GM19238 (cell line): Measurements from ENCODE around the gene C2orf76.
"Not testable (repeated sequence)": the region's sequence is repeated elsewhere in the genome, so short reads cannot be mapped to it uniquely, and the experiment has no call there.

ENCODE experiments used
- DNase-seq: peaks from one replicate; pipeline ENCODE4 v3.0.0; 2011; ENCODE audit warnings: low spot score; ENCODE audit not compliant: insufficient read length

Gene C2orf76

DNA sequence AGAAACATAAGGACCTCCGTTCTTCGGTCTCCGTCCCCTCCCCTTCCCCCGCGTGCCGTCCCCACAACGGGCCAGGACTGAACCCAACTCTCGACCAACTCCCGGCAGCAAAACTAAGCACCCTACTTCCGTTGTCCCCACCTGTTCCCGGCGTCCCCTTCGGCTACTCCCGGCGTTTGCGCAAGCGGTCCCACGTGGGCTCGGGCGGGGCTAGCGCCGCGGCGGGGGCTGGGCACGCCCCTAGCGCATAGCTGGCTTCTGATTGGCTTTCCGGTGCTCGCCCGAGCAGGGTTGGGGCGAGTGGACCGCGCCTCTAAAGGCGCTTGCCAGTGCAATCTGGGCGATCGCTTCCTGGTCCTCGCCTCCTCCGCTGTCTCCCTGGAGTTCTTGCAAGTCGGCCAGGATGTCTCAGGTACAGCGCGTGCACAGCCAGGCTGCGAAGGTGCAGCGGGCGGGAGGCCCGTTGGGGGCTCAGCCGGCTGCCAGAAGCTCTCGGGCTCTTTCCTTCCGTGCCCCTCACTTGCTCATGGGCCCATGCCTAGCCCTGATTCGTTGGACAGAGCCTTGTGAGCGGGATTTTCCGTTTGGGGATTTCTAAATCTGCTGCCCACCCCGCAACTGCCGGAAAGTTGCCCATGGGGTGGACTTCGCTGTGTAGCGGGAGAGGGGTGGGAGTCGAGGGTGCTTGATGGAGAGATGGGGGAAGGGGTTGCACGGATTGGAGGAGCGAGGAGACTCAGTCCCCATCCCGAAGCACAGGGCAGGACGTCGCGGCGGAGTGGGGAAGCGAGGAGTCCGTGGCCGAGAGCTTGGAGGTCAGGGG is at the start of gene C2orf76, which contains the start of gene DBI:
Gene C2orf76 (minus strand): TSS at position 186 of the 823 bp plus-strand sequence. CDS start 26,875 bp downstream, outside the sequence.
Gene DBI (plus strand): TSS at position 329 of the 823 bp plus-strand sequence. CDS start 75 bp downstream, at position 404.
- peak; percentile 90 for DNase-seq

DNA sequence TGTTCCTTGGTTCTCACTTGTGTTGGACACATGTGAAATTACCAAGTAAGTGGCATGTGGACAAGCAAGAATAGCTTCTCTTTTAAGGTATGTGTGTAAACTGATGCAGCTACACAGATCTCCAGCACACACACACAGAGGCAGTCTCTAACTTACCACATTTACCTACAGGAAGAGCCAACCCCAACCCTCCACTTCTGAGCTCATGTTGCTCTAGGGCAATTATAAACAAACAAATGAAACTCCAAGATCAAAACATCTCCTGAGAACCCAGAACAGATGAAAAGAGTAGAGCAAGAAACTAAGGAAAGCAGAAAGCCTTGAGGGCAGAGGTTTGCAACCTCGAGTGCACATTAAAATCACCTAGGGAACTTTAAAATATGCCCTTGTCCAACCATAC is 49.0 kb upstream of the C2orf76 start:
- no peak for DNase-seq

DNA sequence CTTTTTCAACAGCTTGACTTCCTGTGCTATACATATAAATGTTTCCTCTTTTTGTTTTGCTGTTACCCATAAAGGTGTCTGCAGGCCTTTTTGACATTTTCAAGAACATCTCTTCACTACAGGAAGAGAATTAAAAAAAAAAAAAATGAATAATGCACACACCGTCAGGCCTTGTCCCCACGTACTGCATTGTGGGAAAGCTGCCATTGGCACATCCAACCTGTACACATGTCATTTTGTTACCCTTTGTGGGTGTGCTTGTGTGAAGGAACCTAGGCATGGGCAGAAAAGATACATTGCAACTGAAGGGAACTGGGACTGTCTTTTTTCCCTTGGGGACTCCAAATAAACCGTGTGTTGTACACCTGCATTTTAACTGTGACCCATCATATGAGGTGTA is 48.3 kb upstream of the C2orf76 start:
- no peak for DNase-seq

DNA sequence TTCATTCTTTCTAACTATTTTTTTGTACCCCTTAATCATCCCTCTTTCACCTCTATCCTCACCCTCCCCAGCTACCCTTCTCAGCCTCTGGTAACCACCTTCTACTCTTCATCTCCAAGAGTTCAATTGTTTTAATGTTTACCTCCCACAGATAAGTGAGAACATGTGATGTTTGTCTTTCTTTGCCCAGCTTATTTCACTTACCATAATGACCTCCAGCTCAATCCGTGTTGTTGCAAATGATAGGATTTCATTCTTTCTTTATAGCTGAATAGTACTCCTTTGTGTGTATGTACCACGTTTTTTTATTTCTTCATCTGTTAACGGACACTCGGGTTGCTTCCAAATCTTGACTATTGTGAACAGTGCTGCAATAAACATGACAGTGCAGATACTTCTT is 42.9 kb upstream of the C2orf76 start:
- DNase-seq, result no peak

DNA sequence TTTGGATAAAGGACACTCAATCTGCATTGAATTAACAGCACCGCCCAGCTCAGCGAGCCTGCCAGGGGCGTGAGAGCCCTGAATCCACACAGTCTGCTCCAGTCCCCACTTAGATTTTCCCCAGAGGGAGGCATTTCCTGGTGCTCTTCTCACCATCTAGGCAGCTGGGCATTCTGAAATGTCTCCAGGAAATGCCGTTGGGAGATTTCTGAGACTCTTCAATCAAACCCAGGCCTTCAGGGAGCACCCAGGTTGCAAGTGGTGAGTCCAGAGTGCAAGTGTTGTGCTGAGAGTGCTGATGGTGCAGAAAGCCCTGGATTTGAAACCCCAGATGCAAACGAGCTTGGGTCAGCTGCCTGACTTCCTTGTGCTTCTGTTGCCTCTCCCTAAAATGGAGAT is 41.6 kb upstream of the C2orf76 start:
- no peak for DNase-seq

DNA sequence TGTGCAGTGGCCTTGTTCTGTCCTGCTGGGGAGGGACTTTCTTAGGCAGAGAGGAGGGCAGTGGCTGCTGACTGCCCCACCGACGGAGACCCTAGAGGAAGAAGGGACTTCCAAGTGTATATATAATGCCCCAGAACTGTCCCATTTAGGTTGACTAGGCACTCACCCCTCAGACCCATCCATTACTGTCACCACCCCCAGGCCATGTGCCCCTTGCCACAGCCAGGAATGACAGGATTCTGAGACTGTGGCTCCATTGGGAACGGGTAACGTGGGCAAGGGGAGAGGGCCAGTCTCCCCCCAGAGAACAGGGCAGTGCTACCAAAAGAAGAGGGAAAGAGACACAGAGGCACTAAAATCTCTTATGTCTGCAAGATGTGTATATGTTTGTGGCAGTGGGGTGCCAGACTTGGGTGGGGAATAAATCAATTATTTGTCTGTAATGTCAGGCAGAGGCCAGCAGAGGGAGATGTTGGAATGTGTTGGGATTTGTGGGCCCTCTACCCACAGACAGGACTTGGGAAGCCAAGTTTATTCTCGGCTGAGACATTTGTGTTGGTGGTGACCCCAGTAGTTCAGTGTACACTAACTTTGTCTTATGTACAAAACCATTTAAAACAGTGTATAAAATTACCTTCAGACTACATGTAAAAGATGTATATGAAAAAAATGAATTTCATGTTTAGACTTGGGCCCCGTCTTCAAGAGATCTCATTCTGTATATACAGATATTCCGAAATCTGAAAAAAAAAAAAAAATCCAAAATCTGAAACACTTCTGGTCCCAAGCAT is 41.0 kb upstream of the C2orf76 start:
- no peak for DNase-seq

DNA sequence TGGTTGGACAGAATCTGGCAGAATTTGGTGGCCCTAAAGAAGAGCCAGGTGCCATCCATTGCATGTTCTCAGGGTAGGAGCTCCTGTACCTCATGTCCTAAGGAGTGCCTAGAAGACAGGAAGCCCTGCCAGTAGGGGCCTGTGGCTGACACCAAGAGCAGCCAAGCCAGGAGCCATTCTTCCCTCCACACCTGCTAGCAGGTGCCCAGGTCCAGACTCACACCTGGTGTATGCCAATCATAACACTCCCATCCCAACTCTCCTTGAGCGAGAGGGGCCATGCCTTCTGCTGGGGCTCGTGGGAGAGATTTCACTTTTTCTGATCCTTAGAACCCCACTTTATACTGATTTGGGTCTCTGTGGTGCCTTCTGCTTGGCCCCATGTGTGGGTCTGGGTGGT is 38.5 kb upstream of the C2orf76 start:
- no peak for DNase-seq

DNA sequence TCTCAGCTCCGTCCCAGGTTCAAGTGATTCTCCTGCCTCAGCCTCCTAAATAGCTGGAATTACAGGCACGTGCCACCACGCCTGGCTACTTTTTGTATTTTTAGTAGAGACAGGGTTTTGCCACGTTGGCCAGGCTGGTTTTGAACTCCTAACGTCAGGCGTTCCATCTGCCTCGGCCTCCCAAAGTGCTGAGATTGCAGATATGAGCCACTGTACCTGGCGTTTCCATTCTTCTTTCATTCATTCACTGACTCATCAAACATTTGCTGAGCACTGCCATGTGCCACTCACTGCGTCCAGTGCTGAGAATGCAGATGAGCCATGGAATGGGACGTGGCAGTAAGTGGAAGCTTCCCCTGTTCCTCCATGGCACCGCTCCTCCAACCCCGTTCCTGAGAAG is 37.0 kb upstream of the C2orf76 start:
- DNase-seq, result not testable (repeated sequence)

DNA sequence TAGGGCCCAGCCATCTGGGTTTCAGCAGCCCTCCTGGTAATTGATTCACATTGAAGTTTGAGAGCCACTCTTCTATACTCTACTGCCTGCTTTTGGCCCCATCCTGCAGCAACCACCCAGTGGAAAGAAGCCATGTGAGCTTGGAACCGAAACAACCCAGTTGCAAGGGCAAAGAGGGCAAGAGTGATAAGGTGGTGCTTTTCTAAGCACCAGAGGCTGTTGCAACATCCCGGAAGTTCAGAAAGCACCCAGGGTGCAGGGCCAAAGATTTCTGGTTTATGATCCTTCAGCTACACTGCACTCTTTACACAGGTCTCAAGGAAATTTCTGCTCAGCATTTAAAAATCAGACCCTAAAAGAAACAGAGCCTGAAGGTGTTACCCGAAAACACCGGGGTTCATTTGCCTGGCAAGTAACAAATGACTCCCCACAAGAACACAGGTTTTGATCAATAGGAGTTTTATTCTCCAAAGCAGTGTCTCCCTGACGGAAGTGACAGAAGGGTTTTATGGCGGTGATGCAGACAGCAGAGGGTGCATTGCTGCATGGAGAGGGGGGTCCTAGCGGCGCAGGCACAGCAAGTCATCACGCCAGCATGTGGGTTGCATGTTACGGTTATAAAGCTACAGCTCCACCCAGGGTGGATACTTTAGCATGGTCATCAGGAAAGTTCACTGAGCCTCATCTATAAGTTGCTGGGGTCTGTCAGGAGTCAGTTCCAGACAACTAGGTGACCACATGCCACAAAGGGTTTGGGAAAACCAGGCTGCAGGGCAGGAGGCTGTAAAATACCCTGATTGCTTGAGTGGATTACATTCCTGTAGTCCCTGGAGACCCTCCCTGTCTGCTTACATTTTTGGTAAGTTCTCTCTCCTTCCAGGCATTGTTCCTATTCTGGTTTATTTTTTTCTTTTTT is 36.3 kb upstream of the C2orf76 start:
- no peak for DNase-seq

DNA sequence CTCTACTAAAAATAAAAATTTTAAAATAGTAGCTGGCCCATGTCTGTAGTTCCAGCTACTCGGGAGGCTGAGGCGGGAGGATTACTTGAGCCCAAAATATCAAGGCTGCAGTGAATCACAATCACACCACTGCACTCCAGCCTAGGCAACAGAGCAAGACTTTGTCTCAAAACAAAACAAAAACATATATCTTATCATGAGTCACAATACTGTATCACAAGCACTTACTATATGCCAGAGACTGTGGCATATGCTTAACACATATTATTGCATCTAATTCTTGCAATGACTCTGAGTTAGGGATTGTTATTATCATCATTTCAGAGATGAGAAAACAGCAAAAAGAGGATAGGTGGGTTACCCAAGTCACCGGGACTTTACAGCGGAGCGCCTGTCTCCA is 35.5 kb upstream of the C2orf76 start:
- no peak for DNase-seq

DNA sequence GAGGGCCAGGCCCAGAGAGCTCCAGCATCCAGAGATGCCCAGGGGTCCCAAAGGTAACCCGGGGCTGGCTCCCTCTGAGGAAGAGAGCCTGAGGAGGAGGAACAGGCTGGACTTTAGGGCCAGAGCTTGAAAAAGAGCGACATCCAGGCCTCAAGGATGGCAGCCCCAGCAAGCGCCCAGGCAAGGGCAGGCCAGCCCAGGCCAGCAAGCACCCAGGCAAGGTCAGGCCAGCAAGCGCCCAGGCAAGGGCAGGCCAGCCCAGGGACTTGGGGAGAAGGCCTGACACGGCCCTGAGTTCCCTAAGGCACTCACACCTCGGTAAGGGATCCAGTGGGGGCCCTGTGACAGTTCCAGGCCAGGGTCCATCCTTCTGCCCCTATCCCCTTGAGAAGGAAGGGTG is 30.6 kb upstream of the C2orf76 start:
- no peak for DNase-seq

DNA sequence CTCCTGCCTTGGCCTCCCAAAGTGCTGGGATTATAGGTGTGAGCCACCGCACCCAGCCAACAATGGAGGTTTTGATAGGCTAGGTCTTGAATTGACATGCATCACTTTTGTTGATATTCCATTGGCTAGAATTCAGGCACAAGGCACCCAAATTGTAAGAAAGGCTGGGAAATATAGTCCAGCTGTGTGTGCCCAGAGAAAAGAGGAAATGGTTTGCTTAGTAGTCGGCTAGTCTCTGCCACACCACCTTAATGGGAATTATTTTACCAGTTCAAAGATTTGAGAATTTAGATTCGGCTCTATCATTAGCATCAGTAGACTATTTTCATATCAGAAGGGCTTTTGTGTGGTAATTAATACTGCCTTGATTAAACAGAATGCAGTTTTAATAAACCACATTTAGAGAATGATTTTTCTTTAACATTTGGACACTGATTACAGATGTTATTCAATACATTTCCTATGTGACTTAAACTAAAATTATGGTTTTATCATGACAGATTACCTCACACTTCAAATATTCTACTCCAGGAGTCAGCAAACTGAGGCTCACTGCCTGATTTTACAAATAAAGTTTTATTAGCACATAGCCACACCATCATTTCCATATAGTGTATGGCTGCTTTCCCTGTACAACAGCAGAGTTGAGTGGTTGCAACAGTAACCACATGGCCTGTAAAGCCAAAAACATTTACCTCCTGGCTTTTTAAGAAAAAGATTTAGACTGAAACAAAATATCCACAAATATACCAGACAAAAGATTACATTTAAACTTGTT is 27.5 kb upstream of the C2orf76 start:
- no peak for DNase-seq

DNA sequence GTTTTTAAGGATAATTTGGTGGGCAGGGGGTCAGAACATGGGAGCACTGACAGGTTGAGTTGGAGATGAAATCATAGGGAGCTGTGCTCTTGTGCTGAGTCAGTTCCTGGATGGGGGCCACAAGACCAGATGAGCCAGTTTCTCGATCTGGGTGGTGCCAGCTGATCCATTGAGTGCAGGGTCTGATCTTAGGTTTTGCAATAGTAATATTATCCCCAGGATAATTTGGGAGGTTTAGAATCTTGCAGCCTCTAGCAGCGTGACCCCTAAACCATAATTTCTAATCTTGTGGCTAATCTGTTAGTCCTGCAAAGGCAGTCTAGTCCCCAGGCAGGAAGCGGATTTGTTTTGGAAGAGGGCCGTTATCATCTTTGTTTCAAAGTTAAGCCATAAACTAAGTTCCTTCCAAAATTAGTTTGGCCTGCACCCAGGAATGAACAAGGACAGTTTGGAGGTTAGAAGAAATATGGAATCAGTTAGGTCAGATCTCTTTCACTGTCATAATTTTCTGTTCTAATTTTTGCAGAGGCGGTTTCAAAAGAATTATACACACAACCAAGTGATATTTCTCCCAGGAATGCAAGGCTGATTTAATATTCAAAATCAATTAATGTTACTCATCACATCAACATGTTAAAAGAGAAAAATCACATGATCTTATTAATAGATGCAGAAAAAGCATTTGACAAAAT is 23.1 kb upstream of the C2orf76 start:
- no peak for DNase-seq

DNA sequence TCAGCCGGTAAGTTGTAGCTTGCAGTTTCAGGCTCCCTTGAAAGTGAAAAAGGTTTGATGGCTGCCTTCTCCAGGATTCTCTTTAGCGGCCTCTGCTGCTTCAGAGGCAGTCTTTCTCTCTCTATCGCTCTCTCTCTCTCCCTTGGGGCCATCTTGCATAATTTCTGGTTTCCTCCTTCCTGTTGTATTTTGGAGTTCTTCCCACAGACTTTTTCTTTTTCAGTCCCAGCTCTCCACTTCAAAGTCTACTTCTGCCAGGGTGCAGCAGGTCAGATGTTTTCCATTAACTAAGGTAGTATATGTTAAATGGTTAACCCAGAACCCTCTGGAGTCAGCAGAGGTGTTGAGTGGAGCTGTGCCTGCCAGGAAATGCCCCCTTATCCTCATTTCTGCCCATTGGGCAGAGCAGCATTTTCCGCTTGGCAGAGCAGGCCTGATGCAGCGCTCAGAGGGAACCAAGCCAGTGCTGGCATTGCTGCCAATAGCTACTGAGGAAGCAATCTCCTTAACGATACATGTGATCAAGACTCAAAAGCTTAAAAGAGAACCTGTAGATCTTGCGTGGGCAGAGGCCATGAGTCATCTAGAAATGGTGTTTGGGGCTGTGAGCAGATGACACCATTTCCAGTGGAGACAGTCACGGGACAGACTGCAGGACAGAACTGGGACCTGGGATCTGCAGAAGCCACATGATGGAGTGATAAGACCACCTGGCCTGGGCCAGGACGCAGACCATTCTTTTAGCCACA is 20.9 kb upstream of the C2orf76 start:
- DNase-seq, result peak; percentile 43

DNA sequence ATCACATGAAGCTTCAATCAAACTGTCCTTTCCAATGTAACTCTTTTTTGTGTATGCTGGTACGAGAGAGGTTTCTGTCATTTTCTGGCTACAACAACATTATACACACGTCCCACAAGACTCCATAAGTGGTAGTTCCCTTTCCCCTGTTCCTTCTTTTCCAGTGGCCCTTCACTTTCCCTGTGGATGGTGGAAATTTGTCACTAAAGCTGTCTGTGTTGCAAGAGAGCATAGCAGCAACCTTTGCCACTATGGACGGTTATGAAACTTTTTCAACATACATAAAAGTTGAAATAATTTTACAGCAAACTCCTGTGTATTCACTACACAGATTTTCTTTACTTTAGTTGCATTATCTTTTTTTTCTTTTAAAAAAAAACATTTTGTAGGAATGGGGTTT is 18.8 kb upstream of the C2orf76 start:
- no peak for DNase-seq

DNA sequence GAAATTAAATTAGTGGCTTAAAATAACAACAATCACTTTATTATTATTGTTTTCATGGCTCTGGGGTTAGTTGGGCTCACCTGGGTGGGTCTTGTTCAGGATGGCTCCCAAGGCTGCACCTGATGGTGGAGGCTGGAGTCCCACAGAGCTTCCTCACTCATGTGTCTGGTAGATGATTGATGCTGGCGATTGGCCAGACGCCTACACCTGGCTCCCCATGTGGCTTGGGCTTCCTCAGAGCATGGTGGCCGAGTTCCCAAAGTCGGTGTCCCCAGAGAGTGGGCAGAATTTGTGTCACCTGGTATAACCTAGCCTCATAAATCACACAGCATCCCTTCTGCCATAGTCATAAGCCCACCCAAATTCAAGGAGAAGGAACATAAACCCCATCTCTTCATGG is 18.3 kb upstream of the C2orf76 start:
- DNase-seq, result no peak

DNA sequence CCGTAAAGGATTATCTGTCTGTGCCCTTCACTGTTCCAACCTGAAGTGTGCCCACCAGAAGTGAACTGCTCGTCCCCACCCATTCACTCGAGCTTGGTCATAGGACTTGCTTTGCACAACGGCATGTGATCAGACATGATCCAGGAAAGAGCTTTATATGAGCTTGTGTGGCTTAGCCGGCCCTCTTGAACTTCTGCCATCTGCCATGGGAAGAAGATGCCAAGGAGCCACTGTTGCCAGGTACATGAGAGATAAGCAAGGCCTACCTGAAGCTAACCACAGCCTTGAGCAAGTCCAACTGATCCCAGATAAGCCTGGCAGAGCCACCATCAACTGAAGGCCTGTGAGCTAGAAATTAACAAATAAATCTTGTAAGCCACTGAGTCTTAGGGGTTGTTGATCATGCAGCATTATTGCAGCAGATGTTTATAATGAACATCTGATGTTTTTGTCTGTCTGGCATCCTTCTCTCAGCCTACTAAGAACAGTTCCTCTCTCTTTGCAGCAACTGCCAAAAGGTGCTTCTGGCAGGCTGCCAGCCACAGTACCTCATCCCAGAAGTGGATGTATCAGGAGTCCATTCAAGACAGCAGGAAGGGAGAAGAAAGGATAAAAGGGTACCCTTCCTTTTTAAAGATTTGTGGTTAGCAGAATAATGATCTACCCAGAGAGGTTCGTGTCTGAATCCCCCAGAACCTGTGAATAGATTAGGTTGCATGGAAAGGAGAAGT is 16.9 kb upstream of the C2orf76 start:
- no peak for DNase-seq

DNA sequence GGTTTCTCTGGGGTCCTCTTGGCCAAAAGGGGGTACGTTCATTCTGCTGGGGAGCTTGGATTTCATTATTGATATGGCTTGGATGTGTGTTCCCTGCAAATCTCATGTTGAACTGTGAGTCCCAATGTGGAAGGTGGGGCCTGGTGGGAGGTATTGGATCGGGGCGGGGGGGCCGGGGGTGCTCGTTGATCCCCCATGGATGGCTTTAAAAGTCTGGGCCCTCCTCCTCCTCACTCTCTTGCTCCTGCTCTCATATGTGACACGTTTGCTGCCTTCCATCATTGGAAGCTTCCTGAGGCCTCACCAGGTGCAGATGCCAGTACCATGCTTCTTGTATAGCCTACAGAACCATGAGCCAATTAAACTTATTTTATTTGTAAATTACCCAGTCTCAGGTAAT is 11.9 kb upstream of the C2orf76 start:
- no peak for DNase-seq

DNA sequence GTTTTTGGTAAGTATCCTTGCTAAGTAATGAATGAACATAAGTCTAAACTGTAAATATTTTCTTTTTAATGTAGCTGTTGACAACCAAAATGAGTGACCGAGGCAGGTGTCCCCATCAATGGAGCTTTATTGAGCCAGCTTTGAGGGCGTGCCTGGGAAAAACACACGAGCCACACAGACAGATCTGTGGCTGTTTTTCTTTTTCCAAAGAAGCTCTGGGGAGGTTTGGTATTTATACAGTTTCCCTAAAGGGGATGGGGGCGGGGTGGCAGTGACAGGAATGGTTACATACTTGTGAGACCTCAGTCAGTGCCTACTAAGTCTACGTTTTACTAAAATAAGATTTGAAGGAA is 11.3 kb upstream of the C2orf76 start:
- no peak for DNase-seq
